ENCODE measurements around the gene OOSP4A.
"Not testable (repeated sequence)": the region's sequence is repeated elsewhere in the genome, so short reads cannot be mapped to it uniquely, and the experiment has no call there.

The OOSP4A gene

GRCh38 chr11:59981106-59981770 lies 17.4 kb downstream of the OOSP4A start:
- DNase-seq, result no peak

GRCh38 chr11:59982037-59982436 lies 18.2 kb downstream of the OOSP4A start:
- not testable (repeated sequence) for DNase-seq

DNA sequence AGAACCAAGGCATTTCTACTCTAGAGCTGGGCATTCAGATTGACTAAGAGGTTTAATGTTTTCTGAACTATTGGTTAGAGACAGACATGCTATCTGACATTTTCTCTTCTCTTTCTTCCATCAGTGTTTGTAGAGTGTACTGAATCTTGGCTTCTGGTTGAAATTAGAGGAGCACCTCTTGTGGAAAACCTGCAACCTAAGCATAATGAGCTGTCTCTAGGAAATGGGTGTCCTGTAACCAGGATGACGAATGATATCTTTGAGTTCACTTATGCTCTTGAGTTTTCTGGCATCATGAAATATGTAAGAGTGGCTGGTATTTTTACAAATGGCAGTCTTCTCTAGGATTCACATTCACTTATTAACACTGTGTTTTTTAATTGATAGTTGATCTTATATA lies 19.4 kb downstream of the OOSP4A start:
- DNase-seq, result no peak

DNA sequence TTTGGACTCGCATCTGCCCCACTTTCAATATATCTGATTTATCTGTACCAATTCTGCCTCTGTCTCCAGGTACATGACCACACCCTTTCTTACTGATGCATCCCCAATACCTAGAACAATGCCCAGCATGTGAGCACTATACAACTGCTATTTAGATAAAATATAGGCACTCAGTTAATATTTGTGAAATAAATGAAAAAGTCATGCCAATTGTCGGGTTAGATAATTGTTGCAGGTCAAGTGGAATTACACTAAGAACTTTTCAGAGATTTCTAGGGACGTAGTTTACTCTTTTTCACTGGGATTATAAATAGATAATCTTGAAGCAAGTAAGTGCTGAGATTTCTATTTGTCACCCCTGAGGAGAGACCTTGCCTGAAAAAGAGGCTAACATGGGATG lies 20.5 kb downstream of the OOSP4A start:
- no peak for DNase-seq

DNA sequence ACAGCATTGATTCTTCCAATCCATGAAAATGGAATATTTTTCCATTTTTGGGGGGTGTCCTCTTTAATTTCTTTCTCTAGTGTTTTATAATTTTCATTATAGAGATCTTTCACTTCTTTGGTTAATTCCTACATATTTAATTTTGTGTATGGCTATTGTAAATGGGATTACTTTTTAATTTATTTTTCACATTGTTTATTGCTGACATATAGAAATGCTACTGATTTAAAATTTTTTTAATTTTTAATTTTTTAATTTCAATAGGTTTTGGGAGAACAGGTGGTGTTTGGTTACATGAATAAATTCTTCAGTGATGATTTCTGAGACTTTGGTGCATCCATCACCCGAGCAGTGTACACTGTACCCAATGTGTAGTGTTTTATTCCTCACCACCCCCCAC lies 26.6 kb downstream of the OOSP4A start:
- DNase-seq, result no peak

DNA sequence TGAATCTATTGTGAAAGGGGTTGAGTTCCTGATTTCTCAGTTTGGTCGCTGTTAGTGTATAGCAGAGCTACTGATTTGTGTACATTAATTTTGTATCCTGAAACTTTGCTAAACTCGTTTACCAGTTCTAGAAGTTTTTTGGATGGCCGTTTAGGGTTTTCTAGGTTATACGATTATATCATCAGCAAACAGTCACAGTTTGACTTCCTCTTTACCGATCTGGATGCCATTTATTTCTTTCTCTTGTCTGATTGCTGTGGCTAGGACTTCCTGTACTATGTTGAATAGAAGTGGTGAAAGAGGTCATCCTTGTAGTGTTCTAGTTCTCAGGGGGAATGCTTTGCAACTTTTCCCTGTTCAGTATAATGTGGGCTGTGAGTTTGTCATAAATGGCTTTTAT lies 28.6 kb downstream of the OOSP4A start:
- no peak for DNase-seq

- no peak for DNase-seq
Observed at GRCh38 chr11:59997800-59998199, 34.0 kb downstream of the OOSP4A start.

GRCh38 chr11:59999691-60000090 lies 35.9 kb downstream of the OOSP4A start:
- no peak for DNase-seq

GRCh38 chr11:60003729-60004128 lies 39.9 kb downstream of the OOSP4A start:
- no peak for DNase-seq

GRCh38 chr11:60005360-60005759 lies 41.5 kb downstream of the OOSP4A start:
- no peak for DNase-seq

DNA sequence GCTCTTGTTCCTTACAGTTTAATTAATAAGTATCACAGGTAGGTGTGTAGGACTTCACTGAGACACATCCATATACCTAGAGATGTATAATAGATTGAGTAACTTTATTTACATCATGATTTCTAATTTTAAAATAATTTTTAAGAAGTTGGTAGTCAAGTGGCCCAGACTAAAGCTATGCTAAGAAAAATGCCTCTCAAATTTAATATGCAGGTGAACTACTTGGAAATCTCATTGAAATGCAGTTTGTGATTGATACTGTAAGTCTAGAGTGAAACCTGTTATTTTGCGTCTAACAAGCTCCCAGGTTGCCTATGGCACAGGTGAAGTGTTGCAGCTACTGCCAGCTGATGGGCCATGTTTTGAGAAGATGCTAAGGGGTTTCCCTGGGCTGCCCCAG lies 53.0 kb downstream of the OOSP4A start, which contains the start of gene OOSP4B:
TSS of gene OOSP4B (plus strand) at position 301 of the 400 bp plus-strand sequence.
- no peak for DNase-seq

GRCh38 chr11:60018058-60018457 lies 54.2 kb downstream of the OOSP4A start:
- DNase-seq, result no peak
